GM21723 (cell line): ENCODE measurements around the gene ZNF335.
"Not testable (repeated sequence)": the region's sequence is repeated elsewhere in the genome, so short reads cannot be mapped to it uniquely, and the experiment has no call there.

ENCODE experiments used
- ATAC-seq: cut with Tn5 transposase; IDR thresholded peaks from one replicate; pipeline ENCODE4 v1.9.1; 2021; ENCODE audit warnings: mild to moderate bottlenecking, moderate library complexity; ENCODE audit not compliant: unreplicated experiment

The ZNF335 gene

DNA sequence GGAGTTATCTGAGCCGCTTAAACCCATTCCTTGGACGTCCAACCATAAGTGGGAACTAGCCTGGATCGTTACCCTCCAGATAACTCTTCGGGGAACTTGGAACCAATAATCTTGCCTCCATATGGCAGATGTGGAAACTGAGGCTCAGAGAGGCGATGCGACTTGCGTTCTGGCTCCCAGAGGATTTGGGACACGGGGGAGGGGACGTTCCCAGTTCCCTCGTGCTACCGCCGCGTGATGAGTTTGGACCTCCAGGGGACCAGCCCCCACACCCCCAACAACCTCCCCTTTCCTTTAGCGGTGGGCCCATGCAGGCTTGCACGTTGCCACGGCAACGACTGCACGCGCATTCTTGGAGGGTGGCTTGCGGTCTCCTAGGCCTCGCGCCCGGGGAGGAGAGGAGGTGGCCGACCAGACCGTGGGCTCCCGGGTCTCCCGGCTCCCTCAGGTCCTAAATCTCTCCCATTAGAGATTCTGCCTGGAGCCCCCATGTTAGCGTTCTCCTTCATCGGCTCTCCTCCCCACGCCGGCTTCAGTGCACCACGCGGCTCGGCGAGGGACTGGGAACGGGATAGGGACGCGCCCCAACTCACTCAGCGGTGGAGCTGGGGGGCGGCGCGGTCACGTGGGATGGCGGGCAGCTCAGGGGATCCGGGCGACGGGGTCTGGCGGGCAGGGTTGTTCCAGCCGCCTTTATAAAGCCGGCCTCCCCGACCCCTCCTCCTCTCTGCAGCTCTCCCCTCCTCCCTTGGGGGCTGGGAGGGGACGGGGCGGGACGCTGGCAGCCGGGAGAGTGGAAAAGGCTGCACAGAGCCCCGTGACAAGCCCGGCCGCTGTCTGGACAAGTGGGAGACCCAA is 60.3 kb downstream of the ZNF335 start, which contains the start of gene PLTP:
TSS of gene PLTP (minus strand) at position 670 of the 858 bp plus-strand sequence. CDS start 703 bp downstream, outside the sequence.
- no peak for ATAC-seq

DNA sequence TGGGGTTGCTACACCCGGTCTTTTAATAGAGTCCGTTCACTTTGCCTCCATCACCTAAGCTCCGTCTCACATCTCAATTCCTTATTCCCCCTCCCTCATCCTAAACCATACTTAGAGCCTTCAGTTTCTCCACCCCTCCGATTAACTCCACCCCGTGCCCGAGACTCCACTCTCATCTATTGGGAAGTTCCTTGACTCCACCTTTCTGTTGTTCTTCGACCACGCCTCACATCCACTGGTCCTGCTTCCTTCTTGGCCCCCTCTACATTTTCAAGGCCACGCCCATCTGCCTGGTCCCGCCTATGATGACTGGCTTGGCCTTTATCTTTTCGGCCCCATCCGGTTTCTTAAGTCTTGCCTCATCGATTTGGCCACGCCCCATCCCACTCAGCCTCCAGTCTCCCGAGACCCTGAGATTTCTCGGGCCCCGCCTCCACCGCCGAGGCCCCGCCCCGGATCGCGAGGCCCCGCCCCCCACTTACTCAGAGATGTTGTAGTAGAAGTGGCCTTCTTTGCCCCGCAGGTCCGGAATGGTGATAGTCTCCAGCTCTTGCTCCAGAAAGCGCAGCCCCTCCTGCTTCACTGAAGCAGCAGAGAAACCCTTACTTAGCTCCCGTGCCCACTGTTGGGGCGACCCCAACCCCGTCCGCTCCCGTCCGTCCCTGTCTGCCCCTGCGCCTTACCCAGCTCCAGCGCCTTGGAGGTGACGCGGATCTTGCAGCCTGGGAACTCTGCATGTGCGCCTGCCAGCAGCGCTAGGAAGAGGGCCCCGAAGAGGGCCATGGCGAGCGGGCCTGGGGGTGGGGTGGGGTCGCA is 61.1 kb downstream of the ZNF335 start:
- ATAC-seq, result peak; percentile 90

DNA sequence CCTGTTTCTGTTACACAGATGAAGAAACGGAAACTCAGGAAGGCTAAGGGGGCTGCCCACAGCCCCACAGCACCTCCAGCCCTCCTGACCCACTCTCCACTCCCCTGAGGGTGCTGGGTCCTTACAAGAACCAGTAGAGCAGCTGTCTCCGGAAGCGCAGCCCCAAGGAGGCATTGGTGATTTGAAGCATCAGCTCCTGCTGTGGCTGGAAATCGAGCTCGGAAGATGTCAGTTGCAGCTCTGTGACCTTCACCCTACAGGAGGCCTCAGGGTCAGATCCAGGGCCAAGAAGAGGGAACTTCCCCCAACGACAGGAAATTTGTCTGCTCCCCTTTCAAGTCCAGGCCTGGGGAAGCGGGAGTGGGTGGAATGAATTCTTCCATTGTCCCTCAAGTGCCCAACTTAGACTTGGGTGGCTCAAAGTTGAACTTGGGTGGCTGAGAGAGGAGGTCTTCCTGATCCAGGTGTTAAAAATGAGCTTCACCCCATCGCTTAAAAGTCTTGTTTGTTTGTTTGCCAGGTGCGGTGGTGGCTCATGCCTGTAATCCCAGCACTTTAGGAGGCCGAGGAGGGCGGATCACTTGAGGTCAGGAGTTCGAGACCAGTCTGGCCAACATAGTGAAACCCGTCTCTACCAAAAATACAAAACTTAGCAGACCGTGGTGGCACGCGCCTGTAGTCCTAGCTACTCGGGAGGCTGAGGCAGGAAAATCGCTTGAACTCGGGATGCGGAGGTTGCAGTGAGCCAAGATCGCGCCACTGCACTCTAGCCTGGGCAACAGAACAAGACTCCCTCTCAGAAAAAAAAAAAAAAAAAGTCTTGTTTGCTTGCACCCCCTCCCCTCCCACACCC is 62.0 kb downstream of the ZNF335 start:
- ATAC-seq, result no peak

DNA sequence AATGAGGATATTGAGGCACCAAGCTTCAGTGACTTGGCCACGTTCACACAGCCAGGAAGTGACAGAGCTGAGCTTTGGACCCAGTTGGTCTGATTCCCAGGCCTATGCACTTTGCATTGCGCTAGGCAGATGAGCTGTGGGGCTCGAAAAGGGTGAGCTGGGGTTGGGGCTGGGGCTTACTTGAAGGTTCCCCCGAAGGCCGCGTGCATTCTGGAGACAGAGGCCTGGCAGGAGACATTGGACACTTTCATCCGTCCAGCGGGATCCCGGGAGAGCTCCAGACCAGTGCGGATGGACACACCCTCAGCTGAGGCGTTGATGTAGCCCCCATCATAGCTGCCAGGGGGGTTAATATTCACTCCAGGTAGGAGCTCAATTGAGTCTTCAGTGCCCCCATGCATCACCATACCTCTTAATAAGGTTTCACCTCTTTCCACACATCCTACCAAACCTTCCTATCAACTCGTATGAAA is 62.6 kb downstream of the ZNF335 start:
- ATAC-seq, result no peak

DNA sequence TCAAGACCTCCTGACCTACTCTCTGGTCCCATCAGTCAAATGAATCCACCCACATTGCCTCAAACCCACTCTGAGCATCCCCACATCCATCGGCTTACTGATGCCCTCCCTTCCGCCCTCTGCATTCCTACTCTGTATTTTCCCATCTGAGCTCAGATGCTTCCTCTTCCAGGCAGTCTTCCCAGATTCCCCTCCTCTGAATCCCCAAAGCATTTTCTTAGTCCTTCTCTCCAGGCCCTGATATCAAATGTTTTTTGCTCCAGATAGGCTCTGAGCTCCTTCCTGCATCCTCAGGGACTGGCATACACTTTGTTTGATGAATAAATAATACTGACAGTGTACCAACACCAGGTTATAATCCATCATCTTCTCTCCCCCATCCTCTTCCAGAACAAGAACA is 63.9 kb downstream of the ZNF335 start:
- no peak for ATAC-seq

DNA sequence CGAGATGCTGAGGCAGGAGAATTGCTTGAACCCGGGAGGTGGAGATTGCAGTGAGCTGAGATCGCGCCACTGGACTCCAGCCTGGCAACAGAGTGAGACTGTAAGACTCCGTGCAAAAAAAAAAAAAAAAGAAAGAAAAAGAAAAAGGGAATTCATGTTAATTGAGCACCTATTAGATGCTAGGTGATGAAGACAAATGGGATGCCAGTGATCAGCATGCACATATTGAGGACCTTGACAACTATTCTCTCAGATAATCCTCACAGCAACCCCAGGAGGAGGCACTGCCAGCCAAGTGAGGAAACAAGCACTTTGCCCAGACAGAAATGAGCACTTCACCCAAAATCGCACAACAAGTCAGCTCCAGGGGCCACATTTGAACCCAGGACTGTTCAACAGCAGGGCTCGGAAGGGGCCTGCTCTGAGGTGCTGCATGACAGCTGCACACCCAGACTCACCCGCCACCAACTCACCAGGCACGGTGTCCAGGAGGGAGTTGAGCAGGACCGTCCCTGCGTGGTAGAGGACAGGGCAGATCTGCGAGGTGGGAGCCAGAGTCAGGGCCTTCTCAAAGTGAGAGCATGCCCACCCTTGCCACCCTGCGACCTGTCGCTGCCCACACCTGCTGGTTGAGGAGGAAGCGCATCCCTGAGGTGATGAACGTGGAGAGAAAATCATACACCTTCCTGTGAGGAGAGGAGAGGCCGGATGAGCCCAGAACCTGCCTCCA is 64.6 kb downstream of the ZNF335 start:
- ATAC-seq, result no peak

DNA sequence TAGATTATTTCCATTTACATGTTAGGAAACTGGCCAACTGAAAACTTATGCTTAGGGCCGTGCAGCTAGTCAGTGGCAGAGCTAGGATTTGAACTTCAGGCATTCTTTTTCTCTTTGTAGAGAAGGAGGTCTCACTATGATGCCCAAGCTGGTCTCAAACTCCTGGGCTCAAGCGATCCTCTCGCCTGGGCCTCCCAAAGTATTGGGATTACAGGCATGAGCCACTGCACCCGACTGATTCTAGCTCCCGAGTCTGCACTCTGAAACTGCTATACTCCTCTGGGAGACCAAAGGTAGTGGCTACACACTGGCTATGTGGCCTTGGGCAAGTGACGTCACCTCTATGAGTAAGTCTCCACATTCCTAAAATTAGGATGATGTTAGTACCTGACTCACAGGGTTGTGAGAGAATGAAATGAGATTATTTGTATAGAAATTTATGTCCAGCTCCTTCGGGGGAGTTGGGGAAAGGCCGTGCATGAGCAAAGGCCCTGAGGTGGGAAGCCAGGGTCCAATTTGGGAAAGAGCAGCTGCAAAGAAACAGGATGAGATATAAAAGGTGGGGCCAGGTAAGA is 66.4 kb downstream of the ZNF335 start:
- ATAC-seq, result no peak

DNA sequence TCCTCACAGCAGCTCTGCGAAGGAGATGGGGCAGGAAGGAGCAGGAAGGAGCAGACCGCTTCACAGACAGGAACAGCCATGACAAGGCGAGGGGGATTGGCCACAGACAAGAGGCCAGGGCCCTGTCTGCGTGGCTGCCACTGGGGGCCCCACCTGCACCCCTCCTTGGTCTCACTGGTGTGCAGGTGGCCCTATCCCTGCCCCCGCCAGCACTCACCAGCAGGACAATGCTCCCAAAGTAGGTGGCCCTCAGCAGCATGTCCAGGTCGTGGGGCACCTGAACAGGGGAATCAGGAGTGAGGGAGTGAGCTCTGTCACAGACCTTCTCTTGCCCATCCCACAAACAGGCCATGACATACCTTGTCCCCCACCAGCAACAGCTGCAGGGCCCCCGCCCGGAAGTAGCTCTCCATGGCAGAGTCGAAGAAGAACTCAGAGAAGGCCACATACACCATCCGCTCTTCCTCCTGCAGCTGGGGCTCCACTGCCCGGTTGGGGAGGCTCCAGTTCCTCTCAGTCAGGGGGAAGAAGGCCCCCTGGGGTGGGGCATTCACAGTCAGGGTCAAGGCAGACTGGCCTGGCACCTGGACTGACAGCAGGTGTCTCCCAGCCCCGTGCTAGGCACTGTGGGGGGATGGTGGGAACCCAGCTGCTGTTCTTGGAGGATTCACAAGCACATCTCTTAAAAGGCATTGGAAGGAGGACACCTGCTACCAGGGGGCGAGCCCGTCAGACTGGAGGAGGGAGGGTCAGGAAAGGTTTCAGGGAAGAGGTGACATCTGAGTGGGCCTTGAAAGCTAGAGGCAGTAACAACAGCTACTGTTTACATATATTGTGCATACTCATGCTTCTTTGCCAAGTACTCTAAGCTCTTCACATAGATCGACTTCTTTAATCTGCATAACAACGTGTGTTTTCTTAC is 67.2 kb downstream of the ZNF335 start:
- ATAC-seq, result no peak

DNA sequence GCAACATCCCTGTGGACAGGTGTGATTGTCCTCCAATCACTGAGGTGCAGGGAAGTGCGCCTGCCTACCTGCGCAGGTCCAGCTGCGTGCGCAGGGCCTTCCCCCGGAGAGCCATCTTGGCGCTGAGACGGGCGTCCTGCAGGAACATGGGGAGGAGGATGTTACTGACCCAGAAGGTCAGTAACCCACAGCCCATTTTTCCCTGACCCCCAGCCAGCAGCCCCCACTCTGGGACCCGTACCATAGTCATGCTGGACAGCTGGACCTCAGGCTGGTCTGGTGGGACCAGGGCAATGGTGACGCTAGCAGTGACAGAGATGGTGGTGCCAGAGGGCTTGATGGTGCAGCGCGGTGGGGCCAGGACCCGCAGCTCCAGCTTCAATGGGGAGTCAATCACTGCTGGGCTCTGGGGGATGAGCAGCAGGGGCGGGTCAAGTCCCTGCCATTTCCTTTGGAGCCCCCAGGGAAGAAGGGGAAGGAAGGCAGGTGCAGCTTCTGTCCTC is 69.8 kb downstream of the ZNF335 start:
- ATAC-seq, result no peak

DNA sequence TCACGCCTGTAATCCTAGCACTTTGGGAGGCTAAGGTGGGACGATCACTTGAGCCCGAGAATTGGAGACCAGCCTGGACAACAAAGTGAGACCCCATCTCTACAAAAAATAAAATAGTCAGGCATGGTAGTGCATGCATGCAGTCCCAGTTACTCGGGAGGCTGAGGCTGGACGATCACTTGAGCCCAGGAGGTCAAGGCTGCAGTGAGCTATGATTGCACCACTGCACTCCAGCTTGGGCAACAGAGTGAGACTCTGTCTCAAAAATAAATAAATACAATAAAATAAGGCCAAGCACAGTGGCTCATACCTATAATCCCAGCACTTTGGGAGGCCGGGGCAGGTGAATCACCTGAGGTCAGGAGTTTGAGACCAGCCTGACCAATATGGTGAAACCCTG is 70.7 kb downstream of the ZNF335 start:
- not testable (repeated sequence) for ATAC-seq

DNA sequence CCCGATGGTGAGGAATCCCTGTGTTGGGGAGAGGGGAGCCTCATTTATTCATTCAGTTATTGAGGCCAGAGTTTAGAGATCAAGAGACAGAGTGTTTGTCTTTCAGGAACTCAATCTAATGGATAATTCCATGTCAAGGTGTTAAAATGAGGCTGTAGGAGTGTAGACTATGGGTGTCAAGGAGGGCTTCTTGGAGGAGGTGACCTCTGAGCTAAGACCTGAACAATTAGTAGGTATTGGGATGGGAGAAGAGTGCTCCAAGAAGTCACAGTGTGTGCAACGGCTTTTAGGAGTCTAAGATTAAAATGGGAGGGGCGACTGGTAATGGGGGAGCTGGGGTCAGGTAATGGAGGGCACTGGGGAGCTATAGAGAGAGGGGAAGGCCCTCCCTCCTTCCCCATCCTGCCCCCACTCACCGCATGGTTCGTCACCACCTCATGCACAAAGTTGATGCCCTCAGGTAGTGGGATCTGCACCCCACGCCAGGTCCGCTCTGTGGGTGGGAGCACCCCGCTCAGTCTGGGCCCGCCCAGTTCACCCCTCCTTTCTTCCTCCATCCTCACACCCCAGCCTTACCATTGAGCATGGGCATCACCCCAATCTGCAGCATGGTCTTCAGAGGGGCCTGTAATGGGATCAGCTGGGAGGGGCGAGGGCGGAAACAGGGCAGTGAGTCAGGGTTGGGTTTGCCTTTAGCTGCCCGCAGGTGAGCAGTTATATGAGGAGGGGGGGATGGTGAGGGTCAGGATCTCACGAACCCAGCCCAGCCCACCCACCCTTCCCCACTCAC is 72.8 kb downstream of the ZNF335 start:
- ATAC-seq, result no peak
